A673 (cell line): Measurements from ENCODE around the gene UBXN2A. TPM values are rescaled to one million over a fixed set of nuclear protein-coding genes. Genes with fewer than 3 reads are reported as not detected.
A peak's percentile ranks its signal among the peaks of the same experiment; 100 is the strongest.

Source experiments
- BruUV-seq: library from RNA; stranded (reverse); fragments of 400-500 nt; replicated peaks from 2 replicates; lab custom pipeline; 2021; lab: Mats Ljungman, UMichigan
- CTCF ChIA-PET: fragments of 300-600 bp; sonication (Branson Sonifier 250); formaldehyde crosslinking; loops from one replicate; lab custom pipeline; 2022; ENCODE audit warnings: antibody characterized with exemption; lab: Charles Lee
- POLR2A ChIA-PET: fragments of 300-600 bp; sonication (Branson Sonifier 250); formaldehyde crosslinking; loops from one replicate; lab custom pipeline; 2022; ENCODE audit warnings: antibody characterized with exemption; ENCODE audit not compliant: low non-redundant PET; lab: Charles Lee
- DNase-seq: peaks from one replicate; pipeline ENCODE4 v3.0.0-alpha.2; 2015; ENCODE audit warnings: low spot score
- H3K27ac ChIP-seq: fragments of 200-600 bp; sonication (generic); 2 replicates; pipeline ENCODE4 v1.5.1; 2016; ENCODE audit warnings: mixed run types, low read depth, mild to moderate bottlenecking, mixed read lengths, antibody characterized with exemption, low read length; ENCODE audit not compliant: poor library complexity, severe bottlenecking
- H3K27me3 ChIP-seq: fragments of 200-600 bp; sonication (generic); replicated peaks from 2 replicates; pipeline ENCODE4 v1.6.1; 2017; ENCODE audit warnings: mixed run types, low read depth, mild to moderate bottlenecking, mixed read lengths, antibody characterized with exemption, low read length; ENCODE audit not compliant: insufficient read depth, poor library complexity
- H3K36me3 ChIP-seq: fragments of 200-600 bp; sonication (generic); 2 replicates; pipeline ENCODE4 v1.6.1; 2016; ENCODE audit warnings: mixed run types, mild to moderate bottlenecking, mixed read lengths, antibody characterized with exemption, low read length; ENCODE audit not compliant: insufficient read depth, poor library complexity, severe bottlenecking
- H3K4me1 ChIP-seq: fragments of 200-600 bp; sonication (generic); 2 replicates; pipeline ENCODE4 v1.6.1; 2017; ENCODE audit warnings: mixed run types, mild to moderate bottlenecking, mixed read lengths, antibody characterized with exemption, low read length; ENCODE audit not compliant: insufficient read depth, poor library complexity, severe bottlenecking
- H3K4me3 ChIP-seq: fragments of 200-600 bp; sonication (generic); 2 replicates; pipeline ENCODE4 v1.5.1; 2016; ENCODE audit warnings: low read depth, mixed run types, mild to moderate bottlenecking, mixed read lengths, low read length; ENCODE audit not compliant: poor library complexity, severe bottlenecking
- H3K9me3 ChIP-seq: fragments of 200-600 bp; sonication (generic); 2 replicates; pipeline ENCODE4 v1.6.1; 2016; ENCODE audit warnings: mixed run types, low read depth, mild to moderate bottlenecking, mixed read lengths, antibody characterized with exemption, low read length; ENCODE audit not compliant: poor library complexity, severe bottlenecking
- CTCF ChIP-seq: fragments of 300-800, 200-600 bp; sonication (generic); conservative IDR thresholded peaks from 2 replicates; pipeline ENCODE4 v1.5.1; 2017; ENCODE audit warnings: low read depth, mild to moderate bottlenecking, antibody characterized with exemption, low read length, moderate library complexity, mixed read lengths
- EZH2 ChIP-seq: fragments of 200-600 bp; sonication (generic); IDR thresholded peaks from 2 replicates; pipeline ENCODE4 v1.6.1; 2017; ENCODE audit warnings: borderline replicate concordance, low read depth, mild to moderate bottlenecking, mixed read lengths, antibody characterized with exemption, low read length; ENCODE audit not compliant: poor library complexity, severe bottlenecking
- intact Hi-C: fragments of 100-400 bp; cut with micrococcal nuclease; formaldehyde crosslinking; loops from one replicate; pipeline ENCODE4 v1.10.0; 2022; ENCODE audit not compliant: unreplicated experiment
- total RNA-seq: library from RNA; stranded (reverse); gene quantifications from 2 replicates; pipeline ENCODE4 v1.2.3, GENCODE V29; 2021

Gene UBXN2A
- total RNA-seq, 1 experiment from 2014 or later, result 18.3 TPM

- no TSS peak for BruUV-seq
- TF ChIP-seq CTCF (peak; percentile 77), EZH2 (no peak)
- Histone ChIP-seq H3K27ac (peak within 1 kb of the TSS; percentile 99), H3K36me3 (no peaks in the 10 kb centered on the region), H3K27me3 (no peaks in the 10 kb centered on the region), H3K4me1 (peaks cover 10% of the 10 kb centered on the region), H3K9me3 (no peaks in the 10 kb centered on the region), H3K4me3 (peak within 1 kb of the TSS; percentile 99)
- intact Hi-C loops, result loop anchor here (1.0 to 5.0 kb wide), 2 partner anchors 103 to 155 kb away; partner anchors contain the start of gene TP53I3
- peak; percentile 97 for DNase-seq
- ChIA-PET CTCF (interaction anchor here (0.6 to 1.7 kb wide), 11 partner anchors 15 to 713 kb away, joined by 3 to 10 read pairs (median 4); partner anchors contain the start of genes SF3B6 and TP53I3), POLR2A (interaction anchor here (0.5 to 1.2 kb wide), 8 partner anchors 13 to 433 kb away, joined by 3 to 13 read pairs (median 3); no protein-coding TSS in a partner anchor)
Measured at GRCh38 chr2:23926750-23927571, 13.3 kb upstream of the UBXN2A start, which contains the start of gene ATAD2B. ATAD2B (minus strand) TSS chr2:23927123; CDS start chr2:23926770, 353 bp downstream.

GRCh38 chr2:23934259-23934658 lies 6.0 kb upstream of the UBXN2A start:
- no peak for DNase-seq
- H3K27me3 ChIP-seq, result no peaks in the 10 kb centered on the region
- intact Hi-C loops, result no loop called here
- BruUV-seq, result no TSS peak
- no peak overlapping the region for H3K27ac ChIP-seq
- ChIA-PET CTCF (no interaction called here), POLR2A (no interaction called here)
- TF ChIP-seq CTCF (no peak), EZH2 (no peak)
- H3K36me3 ChIP-seq, result no peaks in the 10 kb centered on the region
- no peak overlapping the region for H3K4me3 ChIP-seq
- H3K9me3 ChIP-seq, result no peaks in the 10 kb centered on the region
- peaks cover under 1% of the 10 kb centered on the region for H3K4me1 ChIP-seq

GRCh38 chr2:23940718-23941620 lies 706 bp downstream of the UBXN2A start:
- Histone ChIP-seq H3K27me3 (no peaks in the 10 kb centered on the region), H3K27ac (peak overlapping the region; percentile 88), H3K36me3 (no peaks in the 10 kb centered on the region), H3K9me3 (no peaks in the 10 kb centered on the region), H3K4me3 (peak overlapping the region; percentile 92), H3K4me1 (peaks cover 9% of the 10 kb centered on the region)
- CTCF ChIA-PET, result interaction anchor here (0.8 kb wide), 1 partner anchor 14 kb away, joined by 3 read pairs; the partner anchor contains the start of gene ATAD2B
- TF ChIP-seq EZH2, result no peak
- intact Hi-C loops, result no loop called here
- DNase-seq, result peak; percentile 51
- BruUV-seq, result TSS peak; percentile 62
- POLR2A ChIA-PET, result interaction anchor here (0.6 kb wide), 1 partner anchor 321 kb away, joined by 3 read pairs; no protein-coding TSS in a partner anchor
